HG02970 (cell line): ENCODE measurements around the gene PIM3.

Source experiments
- ATAC-seq: cut with Tn5 transposase; IDR thresholded peaks from one replicate; pipeline ENCODE4 v1.9.1; 2021; ENCODE audit warnings: mild to moderate bottlenecking, moderate library complexity, moderate number of reproducible peaks; ENCODE audit not compliant: unreplicated experiment, low FRiP score

The PIM3 gene

DNA sequence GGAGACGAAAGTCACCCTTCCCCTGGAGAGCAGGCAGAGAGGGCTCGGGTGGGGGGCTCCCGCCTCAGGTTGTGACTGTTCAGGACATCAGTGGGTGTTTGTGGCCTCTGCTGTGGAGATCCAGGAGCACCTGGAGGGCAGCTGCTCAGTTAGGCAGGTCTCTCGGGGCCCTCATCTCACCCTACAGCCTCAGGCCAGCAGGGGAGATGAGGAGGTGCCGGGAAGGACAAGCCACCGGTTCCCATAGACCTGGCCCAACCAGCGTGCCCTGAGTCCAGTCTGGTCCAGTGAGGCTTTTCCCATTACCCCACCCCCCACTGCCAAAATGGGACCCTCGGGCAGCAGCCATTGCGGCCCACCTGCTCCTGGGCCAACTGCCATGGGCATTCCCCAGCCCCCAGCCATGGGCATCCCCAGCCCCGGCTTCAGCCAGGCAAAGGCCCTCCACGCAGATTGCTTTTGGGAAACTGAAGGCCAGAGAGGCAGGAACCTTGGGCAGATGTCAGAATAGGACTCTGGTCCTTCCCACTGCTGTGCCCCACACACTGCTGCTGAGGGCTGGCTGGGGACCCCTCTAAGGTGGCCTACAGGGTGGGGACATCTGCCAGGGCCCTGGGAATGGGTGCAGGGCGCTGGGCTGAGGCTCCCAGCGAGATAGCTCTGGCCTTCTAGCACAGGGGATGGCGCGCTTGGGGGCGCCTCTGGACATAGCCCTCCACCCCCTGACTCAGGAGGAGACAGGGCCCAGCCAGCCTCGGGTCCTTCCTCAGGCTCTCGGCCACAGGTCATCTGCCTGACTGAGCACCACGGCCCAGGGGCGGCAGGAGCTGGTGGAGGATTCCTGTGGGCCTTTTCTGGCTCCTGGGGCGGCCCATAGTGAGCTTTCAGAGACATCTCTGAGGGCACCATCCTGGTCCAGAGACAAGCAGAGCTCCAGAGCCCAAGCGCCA lies 4.8 kb downstream of the PIM3 start:
- no peak for ATAC-seq

DNA sequence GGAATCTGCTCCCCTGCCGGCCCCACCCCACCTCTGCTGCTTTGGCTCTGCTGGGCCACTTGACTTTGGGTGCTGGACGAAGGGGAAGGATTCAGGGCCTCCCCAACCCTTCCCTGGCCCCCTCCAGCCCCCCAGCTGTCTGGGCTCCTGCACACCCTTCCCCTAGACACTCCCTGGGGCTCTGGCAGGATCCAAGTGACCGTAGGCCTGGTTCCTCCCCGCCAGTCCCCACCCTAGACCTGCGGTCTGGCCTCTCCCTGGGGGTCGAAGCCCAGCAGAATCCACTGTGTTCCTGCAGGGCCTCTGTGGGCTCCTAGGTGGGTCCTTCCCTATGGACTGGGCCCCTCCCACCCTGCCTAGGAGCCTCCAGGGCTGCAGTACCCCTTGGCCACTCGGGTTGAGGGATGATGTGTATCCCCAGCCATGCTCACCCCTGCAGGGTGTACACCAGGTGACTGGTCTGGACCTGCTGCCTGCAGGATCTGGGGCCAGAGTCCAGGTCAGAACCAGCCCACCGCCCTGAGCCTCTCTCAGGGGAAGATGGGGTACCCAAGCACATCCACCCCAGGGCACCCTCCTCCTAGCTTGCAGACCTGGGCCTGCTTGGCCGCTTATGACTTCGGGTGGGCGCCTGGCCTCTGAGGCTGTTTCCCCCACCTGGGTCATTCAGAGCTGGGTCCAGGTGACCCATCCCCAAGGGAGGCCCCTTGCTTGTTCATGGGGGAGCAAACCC lies 5.6 kb downstream of the PIM3 start:
- no peak for ATAC-seq

DNA sequence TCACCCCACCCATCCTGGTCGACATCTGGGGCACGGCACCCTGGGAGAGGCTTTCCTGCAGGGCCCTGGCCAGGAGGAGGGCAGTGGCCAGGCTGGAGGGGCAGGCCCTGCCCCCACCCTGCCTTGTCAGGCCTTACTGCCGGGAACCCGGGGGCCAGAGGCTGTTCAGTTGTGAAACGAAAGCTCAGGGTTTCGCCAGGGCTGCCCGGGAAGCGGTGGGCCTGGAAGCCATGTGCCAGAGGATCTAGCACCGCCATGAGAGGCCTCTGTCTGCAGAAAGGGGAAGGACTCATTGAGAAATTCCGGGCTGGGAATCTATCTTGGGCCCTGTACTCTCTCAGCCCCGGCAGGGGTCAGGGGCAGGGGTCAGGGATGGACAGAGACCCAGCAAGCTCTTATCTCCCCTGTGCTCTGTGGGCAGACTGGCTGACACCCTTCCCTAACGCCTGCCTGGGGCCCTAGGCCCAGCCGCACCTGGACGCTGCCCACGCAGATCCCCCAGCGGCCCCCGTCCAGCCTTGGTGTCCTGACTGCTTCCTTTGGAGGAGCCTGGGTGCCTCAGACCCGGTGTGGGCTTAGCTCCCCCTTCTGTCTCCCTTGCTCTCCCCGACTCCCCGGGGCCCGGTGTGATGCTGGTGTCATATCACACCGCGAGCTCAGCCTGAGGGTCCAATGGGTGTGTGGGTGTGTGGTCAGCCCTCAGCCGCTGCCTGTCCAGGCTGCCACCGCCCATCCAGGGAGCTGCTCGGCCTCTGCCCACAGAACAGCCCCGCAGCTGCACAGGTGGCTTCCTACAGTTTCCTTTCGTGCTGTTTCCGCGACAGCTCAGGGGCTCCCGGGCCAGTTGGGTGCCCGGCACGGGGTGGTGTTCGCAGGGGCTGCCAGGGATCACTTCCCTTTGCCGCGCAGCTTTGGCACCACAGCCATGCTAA lies 6.5 kb downstream of the PIM3 start:
- no peak for ATAC-seq

DNA sequence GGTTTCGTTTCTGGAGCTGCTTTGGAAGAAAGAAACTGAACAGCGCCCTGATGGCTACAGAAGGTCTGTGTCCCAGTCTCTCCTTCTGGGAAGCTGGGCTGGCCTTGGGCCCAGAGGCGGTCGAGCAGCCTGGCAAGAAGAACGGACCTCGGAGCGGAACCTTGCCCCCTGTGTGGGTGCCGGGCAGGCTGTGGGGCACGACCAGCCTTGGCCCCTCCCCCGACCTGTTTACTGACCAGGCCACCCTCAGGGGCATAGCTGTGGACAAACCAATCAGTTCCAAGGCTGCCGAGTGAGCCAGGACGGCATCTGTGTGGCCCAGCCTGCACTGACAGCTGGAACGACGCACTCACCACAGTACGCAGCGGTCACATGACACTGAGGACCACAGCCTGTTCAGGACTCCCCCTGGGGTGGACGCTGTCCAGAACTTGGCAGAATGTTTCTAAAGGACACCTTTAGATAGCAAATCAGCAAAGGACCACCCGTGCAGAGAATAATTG lies 7.2 kb downstream of the PIM3 start:
- no peak for ATAC-seq

DNA sequence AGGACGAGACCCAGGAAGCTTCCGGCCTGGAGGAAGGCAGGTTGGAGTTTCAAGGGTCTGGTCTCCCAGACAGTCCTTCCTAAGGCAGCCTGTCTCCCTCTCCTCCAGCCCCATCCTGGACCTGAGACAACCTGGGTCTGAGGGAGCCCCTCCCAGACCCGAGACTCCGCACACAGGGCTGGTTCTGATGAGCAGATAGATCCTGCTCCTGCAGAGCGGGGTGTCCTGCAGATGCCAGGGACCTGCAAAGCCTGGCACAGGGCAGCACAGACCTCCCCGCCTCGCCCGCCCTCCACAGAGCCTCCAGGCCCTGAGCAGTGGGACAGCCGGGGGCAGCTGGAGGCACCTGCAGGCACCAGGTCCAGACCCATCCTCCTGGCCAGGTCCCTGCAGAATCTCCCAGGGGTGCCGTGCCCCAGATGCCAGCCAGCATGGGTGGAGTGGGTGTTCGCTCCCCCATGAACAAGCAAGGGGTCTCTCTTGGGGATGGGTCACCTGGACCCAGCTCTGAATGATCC lies 7.8 kb downstream of the PIM3 start:
- ATAC-seq = no peak

DNA sequence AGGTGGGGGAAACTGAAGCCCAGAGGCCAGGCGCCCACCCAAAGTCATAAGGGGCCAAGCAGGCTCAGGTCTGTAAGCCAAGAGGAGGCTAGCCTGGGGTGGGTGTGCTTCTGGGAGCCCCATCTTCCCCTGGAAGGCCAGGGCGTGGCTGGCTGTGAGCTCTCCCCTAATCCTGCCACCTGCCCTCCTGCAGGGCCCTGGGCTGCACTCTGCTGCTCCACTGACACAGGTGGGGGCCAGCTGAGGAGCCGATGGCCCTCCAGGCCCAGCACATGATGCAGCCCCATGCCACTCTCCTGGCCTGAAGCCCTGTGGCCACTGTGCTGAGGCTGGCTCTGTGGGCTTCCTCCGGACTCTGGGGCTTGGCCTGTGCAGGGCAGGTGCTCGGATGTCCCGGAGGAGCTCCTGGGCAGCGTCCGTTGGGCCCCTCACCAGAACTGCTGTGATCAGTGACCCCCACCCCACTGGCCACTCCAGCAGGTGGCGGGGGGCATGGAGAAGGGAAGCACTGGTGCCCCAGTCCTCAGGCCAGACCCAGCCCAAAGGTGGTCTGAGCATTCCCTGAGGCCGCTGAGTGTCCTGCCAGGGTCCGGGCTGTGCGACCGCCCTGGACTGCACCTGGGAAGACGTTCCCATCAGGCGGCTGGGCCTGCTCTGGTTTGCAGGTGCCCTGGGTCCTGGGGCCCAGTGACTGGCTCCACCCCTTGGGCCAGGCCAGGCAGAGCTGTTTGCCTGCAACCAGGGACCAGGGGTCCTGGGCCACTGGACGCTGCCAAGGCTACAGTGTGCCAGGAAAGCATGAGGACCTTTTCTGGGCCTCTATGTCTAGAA lies 8.5 kb downstream of the PIM3 start:
- no peak for ATAC-seq

DNA sequence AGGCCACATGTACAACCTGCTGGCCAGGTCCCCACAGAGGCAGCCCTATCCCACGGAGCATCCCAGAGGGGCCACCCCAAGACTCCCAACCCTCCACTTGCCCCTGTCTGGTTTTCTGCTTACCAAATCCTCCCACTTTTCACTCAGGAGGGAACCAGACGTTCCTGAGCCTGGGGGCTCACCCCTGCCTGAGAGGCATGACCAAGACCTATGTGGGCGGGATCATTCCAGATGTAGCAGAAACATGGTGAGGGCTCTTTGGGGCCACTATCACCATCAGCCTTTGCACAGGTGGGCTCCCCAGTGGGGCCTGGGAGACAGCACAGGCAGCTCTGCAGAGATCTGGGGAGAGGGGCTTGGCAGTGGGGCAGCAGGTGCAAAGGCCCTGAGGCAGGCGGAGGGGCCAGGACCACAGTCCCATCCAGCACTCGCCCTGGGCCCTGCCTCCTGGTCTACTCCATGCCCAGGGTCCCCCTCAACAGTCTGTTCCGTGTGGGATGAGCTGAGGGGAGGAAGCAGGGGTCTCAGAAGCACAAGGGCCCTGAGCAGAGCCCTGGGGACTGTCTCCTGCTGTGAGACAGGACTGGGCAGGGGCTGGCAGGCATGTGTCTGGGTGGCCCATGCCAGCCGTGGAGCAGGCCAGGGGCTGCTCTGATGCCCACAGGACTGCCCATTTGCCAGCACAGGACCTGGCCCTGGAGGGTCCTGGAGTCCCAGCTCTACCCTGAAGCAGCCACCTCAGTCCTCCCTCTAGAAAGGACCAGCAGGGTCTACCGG lies 9.4 kb downstream of the PIM3 start:
- ATAC-seq = peak; percentile 5

- ATAC-seq = peak; percentile 47
These were observed 10.1 kb downstream of the PIM3 start for GRCh38 chr22:49970528-49971231.

- peak; percentile 25 for ATAC-seq
These were observed 10.9 kb downstream of the PIM3 start for GRCh38 chr22:49971232-49972162.

- ATAC-seq = no peak
These were observed 11.8 kb downstream of the PIM3 start for GRCh38 chr22:49972163-49973017.

GRCh38 chr22:49973018-49973961 lies 12.7 kb downstream of the PIM3 start:
- no peak for ATAC-seq

- no peak for ATAC-seq
These were observed 15.2 kb downstream of the PIM3 start for GRCh38 chr22:49975543-49976389.

GRCh38 chr22:49976439-49977175 lies 16.0 kb downstream of the PIM3 start:
- ATAC-seq = no peak
